K562 (cell line): ENCODE measurements around the gene CKS2. TPM values are rescaled to one million over a fixed set of nuclear protein-coding genes. Genes with fewer than 3 reads are reported as not detected.

Source experiments
- LARP7 ChIP-seq: fragments of 450-650 bp; IDR thresholded peaks from 2 replicates; pipeline ENCODE4 v1.6.1; 2016
- MYC ChIP-seq, 2 experiments: fragments of 250-450 bp in 1 of 2; sonication (Bioruptor Pico) in 1 of 2; IDR thresholded peaks; 2 replicates each; pipeline versions ENCODE4 v1.5.1 to v1.6.1; 2012 to 2021; ENCODE audit warnings: low read depth in 2 of 2, borderline replicate concordance in 1 of 2, improper control_type of control experiment in 1 of 2, low read length in 1 of 2, mild to moderate bottlenecking in 1 of 2, moderate library complexity in 1 of 2
- PCBP1 ChIP-seq: fragments of 200-400 bp; formaldehyde crosslinking; IDR thresholded peaks from 2 replicates; pipeline ENCODE4 v1.6.1; 2018; ENCODE audit warnings: mild to moderate bottlenecking, low read depth, low read length; ENCODE audit not compliant: poor library complexity, severe bottlenecking
- POLR2AphosphoS5 ChIP-seq: IDR thresholded peaks from 2 replicates; pipeline ENCODE4 v1.6.1; 2011; ENCODE audit warnings: mild to moderate bottlenecking, low read depth, low read length, moderate library complexity; ENCODE audit not compliant: control insufficient read depth, insufficient read depth
- RCOR1 ChIP-seq, 2 experiments: IDR thresholded peaks; 2 replicates each; pipeline ENCODE4 v1.6.1; 2012; ENCODE audit warnings: low read depth in 2 of 2, low read length in 2 of 2, borderline replicate concordance in 1 of 2, improper control_type of control experiment in 1 of 2
- SP1 ChIP-seq: sonication (generic); formaldehyde crosslinking; IDR thresholded peaks from 2 replicates; pipeline ENCODE4 v1.8.1; 2022; ENCODE audit warnings: mild to moderate bottlenecking, missing genetic modification reagents
- ZFX ChIP-seq: sonication (generic); formaldehyde crosslinking; IDR thresholded peaks from 2 replicates; pipeline ENCODE4 v1.8.0; 2022; ENCODE audit warnings: mild to moderate bottlenecking, missing genetic modification reagents, moderate library complexity
- ZNF644 ChIP-seq: fragments of 200-800 bp; sonication (Bioruptor generic); IDR thresholded peaks from 2 replicates; pipeline ENCODE4 v1.6.1; 2016; ENCODE audit warnings: low read depth, missing genetic modification characterization, missing compliant biosample characterization
- ZNF764 ChIP-seq: fragments of 250-450 bp; sonication (Bioruptor Pico); IDR thresholded peaks from 2 replicates; pipeline ENCODE4 v1.4.0; 2020; ENCODE audit warnings: low read depth, mild to moderate bottlenecking, moderate library complexity
- polyA plus RNA-seq, 8 experiments: library from polyadenylated mRNA; depleted of rRNA in 4 of 8; stranded (reverse) in 5 of 8; unstranded in 3 of 8; fragments of >200 nt; fragmentation: Nextera tagmentation in 2 of 8; fragmentation: Illumina TruSeq in 1 of 8; extraction: Ambion mirVana in 2 of 8; extraction: Trizol in 1 of 8; gene quantifications; 2 replicates each; pipeline versions ENCODE4 v1.2.1 to v1.2.3, GENCODE V29; 2011 to 2014; ENCODE audit warnings: inconsistent platforms in 1 of 8, missing spikeins in 1 of 8
- total RNA-seq, 7 experiments: library from RNA; depleted of rRNA in 6 of 7; stranded (reverse); fragments of >200 nt in 6 of 7; fragmentation: Illumina TruSeq in 2 of 7; extraction: Trizol in 2 of 7; gene quantifications; 2 replicates each; pipeline versions ENCODE4 v1.2.1 to v1.2.3, GENCODE V29; 2011 to 2021; ENCODE audit warnings: low replicate concordance in 1 of 7
- TF ChIP-seq, protein P1 (sequence below): fragments of 250-450 bp; sonication (Bioruptor Pico); IDR thresholded peaks from 2 replicates; pipeline ENCODE4 v1.9.0; 2021; ENCODE audit warnings: mild to moderate bottlenecking, inconsistent platforms
- TF ChIP-seq, protein P2 (sequence below): sonication (generic); formaldehyde crosslinking; IDR thresholded peaks from 2 replicates; pipeline ENCODE4 v1.8.0; 2022; ENCODE audit warnings: missing genetic modification reagents, mild to moderate bottlenecking, borderline replicate concordance
- TF ChIP-seq, protein P3 (sequence below): fragments of 200-400 bp; formaldehyde crosslinking; IDR thresholded peaks from 2 replicates; pipeline ENCODE4 v1.6.1; 2017; ENCODE audit warnings: mild to moderate bottlenecking, low read depth, low read length, moderate library complexity
- TF ChIP-seq, protein P4 (sequence below): sonication (generic); formaldehyde crosslinking; IDR thresholded peaks from 2 replicates; pipeline ENCODE4 v1.8.0; 2022; ENCODE audit warnings: mild to moderate bottlenecking, missing genetic modification reagents

Gene CKS2
- total and polyA plus RNA-seq, 9 of the 15 experiments (the other 6 are each of a cell fraction or from before 2014, with no cell fraction given), result 123 to 941 (median 321) TPM

DNA sequence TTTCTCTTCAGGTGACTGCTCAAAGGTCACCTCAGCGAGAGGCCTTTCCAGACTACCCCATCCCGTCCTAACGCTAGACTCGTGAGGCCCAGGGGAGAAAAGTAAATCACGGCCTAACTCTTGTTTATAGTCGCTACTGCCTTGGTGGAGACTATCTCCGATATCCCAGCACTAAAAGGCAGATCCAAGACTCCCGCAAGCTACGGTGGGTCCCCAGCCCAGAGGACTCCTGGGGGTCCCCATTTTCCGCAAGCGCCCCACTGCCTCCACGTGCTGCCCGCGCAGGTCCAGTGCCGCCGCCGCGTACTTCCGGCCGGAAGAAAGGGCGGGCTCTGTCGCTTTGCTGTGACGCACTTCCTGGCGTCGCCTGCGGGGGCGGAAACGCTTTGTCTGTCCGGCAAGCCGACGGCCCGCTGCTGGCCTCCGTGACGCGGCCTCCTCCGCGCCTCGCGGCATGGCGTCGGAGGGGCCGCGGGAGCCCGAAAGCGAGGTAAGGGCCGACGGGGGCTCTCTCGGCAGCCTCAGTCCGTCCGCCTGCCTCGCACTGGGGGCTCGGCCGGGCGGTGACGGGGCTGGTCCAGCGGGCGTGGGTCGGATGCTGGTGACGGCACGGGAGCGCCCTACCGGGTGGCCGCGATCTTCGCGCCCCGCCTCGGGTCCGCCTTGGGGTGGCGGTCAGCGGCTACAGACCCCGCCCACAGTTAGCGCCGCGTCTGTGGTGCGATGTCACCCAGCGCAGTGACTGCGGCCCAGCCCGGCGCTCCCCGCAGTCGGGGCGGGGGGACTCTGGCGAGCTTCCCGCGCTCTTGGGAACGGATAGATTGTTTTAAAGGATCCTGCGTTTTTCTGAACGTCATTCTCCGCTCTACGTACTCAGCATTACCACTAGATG lies 7.4 kb downstream of the CKS2 start, which contains the start of gene SECISBP2 (continued):
- TF ChIP-seq, protein P1, sequence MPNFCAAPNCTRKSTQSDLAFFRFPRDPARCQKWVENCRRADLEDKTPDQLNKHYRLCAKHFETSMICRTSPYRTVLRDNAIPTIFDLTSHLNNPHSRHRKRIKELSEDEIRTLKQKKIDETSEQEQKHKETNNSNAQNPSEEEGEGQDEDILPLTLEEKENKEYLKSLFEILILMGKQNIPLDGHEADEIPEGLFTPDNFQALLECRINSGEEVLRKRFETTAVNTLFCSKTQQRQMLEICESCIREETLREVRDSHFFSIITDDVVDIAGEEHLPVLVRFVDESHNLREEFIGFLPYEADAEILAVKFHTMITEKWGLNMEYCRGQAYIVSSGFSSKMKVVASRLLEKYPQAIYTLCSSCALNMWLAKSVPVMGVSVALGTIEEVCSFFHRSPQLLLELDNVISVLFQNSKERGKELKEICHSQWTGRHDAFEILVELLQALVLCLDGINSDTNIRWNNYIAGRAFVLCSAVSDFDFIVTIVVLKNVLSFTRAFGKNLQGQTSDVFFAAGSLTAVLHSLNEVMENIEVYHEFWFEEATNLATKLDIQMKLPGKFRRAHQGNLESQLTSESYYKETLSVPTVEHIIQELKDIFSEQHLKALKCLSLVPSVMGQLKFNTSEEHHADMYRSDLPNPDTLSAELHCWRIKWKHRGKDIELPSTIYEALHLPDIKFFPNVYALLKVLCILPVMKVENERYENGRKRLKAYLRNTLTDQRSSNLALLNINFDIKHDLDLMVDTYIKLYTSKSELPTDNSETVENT (CRISPR knock-in tag), result peak; percentile 57; the same call in 1 of the 2 replicates
- TF ChIP-seq, protein P2, sequence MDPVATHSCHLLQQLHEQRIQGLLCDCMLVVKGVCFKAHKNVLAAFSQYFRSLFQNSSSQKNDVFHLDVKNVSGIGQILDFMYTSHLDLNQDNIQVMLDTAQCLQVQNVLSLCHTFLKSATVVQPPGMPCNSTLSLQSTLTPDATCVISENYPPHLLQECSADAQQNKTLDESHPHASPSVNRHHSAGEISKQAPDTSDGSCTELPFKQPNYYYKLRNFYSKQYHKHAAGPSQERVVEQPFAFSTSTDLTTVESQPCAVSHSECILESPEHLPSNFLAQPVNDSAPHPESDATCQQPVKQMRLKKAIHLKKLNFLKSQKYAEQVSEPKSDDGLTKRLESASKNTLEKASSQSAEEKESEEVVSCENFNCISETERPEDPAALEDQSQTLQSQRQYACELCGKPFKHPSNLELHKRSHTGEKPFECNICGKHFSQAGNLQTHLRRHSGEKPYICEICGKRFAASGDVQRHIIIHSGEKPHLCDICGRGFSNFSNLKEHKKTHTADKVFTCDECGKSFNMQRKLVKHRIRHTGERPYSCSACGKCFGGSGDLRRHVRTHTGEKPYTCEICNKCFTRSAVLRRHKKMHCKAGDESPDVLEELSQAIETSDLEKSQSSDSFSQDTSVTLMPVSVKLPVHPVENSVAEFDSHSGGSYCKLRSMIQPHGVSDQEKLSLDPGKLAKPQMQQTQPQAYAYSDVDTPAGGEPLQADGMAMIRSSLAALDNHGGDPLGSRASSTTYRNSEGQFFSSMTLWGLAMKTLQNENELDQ (CRISPR knock-in tag), result no peak
- TF ChIP-seq MYC (IDR thresholded peaks at IDR 0.05; ENCODE audit: low read depth, low read length) (peak; percentile 98), MYC (CRISPR knock-in tag; IDR thresholded peaks at IDR 0.05; ENCODE audit: borderline replicate concordance, low read depth) (peak; percentile 97), POLR2AphosphoS5 (peak; percentile 77), RCOR1 (IDR thresholded peaks at IDR 0.05; ENCODE audit: borderline replicate concordance in 1 of 2, low read depth in 2 of 2, low read length in 2 of 2) (peak in 1 of 2 experiments; percentile 30; a peak in 2 of 4 replicates), ZNF764 (no peak), LARP7 (no peak), ZNF644 (tag) (no peak), SP1 (CRISPR knock-in tag) (peak; percentile 87), ZFX (CRISPR knock-in tag) (peak; percentile 98), PCBP1 (peak; percentile 56)
- TF ChIP-seq, protein P3, sequence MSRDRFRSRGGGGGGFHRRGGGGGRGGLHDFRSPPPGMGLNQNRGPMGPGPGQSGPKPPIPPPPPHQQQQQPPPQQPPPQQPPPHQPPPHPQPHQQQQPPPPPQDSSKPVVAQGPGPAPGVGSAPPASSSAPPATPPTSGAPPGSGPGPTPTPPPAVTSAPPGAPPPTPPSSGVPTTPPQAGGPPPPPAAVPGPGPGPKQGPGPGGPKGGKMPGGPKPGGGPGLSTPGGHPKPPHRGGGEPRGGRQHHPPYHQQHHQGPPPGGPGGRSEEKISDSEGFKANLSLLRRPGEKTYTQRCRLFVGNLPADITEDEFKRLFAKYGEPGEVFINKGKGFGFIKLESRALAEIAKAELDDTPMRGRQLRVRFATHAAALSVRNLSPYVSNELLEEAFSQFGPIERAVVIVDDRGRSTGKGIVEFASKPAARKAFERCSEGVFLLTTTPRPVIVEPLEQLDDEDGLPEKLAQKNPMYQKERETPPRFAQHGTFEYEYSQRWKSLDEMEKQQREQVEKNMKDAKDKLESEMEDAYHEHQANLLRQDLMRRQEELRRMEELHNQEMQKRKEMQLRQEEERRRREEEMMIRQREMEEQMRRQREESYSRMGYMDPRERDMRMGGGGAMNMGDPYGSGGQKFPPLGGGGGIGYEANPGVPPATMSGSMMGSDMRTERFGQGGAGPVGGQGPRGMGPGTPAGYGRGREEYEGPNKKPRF, result no peak
- TF ChIP-seq, protein P4, sequence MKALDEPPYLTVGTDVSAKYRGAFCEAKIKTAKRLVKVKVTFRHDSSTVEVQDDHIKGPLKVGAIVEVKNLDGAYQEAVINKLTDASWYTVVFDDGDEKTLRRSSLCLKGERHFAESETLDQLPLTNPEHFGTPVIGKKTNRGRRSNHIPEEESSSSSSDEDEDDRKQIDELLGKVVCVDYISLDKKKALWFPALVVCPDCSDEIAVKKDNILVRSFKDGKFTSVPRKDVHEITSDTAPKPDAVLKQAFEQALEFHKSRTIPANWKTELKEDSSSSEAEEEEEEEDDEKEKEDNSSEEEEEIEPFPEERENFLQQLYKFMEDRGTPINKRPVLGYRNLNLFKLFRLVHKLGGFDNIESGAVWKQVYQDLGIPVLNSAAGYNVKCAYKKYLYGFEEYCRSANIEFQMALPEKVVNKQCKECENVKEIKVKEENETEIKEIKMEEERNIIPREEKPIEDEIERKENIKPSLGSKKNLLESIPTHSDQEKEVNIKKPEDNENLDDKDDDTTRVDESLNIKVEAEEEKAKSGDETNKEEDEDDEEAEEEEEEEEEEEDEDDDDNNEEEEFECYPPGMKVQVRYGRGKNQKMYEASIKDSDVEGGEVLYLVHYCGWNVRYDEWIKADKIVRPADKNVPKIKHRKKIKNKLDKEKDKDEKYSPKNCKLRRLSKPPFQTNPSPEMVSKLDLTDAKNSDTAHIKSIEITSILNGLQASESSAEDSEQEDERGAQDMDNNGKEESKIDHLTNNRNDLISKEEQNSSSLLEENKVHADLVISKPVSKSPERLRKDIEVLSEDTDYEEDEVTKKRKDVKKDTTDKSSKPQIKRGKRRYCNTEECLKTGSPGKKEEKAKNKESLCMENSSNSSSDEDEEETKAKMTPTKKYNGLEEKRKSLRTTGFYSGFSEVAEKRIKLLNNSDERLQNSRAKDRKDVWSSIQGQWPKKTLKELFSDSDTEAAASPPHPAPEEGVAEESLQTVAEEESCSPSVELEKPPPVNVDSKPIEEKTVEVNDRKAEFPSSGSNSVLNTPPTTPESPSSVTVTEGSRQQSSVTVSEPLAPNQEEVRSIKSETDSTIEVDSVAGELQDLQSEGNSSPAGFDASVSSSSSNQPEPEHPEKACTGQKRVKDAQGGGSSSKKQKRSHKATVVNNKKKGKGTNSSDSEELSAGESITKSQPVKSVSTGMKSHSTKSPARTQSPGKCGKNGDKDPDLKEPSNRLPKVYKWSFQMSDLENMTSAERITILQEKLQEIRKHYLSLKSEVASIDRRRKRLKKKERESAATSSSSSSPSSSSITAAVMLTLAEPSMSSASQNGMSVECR (CRISPR knock-in tag), result peak; percentile 95
